NCI-H2081 treated with DMSO at 0.1 percent for 48 hours (cell line): ENCODE data around the gene GLI2.

Experiments used
- DNase-seq: peaks from one replicate; lab custom pipeline; 2025; lab: John Stamatoyannopoulos, UW

Gene GLI2

GRCh38 chr2:120770641-120771040 is 35.0 kb downstream of the GLI2 start:
- no peak for DNase-seq

- no peak for DNase-seq
Measured at GRCh38 chr2:120771111-120771780, 35.6 kb downstream of the GLI2 start.

- no peak for DNase-seq
Measured at GRCh38 chr2:120771781-120772208, 36.1 kb downstream of the GLI2 start.

- no peak for DNase-seq
Measured at GRCh38 chr2:120772261-120772660, 36.6 kb downstream of the GLI2 start.

- no peak for DNase-seq
Measured at GRCh38 chr2:120773186-120773800, 37.6 kb downstream of the GLI2 start.

GRCh38 chr2:120774557-120775160 is 39.0 kb downstream of the GLI2 start:
- no peak for DNase-seq

- no peak for DNase-seq
Measured at GRCh38 chr2:120775194-120775593, 39.5 kb downstream of the GLI2 start.

GRCh38 chr2:120775801-120776589 is 40.3 kb downstream of the GLI2 start:
- DNase-seq: no peak

GRCh38 chr2:120776649-120777048 is 41.0 kb downstream of the GLI2 start:
- DNase-seq: no peak

- DNase-seq: no peak
Measured at GRCh38 chr2:120777170-120777751, 41.6 kb downstream of the GLI2 start.

GRCh38 chr2:120777787-120778186 is 42.1 kb downstream of the GLI2 start:
- DNase-seq: no peak

- no peak for DNase-seq
Measured at GRCh38 chr2:120778244-120778643, 42.6 kb downstream of the GLI2 start.

- no peak for DNase-seq
Measured at GRCh38 chr2:120779781-120780283, 44.2 kb downstream of the GLI2 start.

GRCh38 chr2:120780402-120780801 is 44.7 kb downstream of the GLI2 start:
- DNase-seq: no peak

GRCh38 chr2:120783371-120783791 is 47.7 kb downstream of the GLI2 start:
- no peak for DNase-seq

- DNase-seq: no peak
Measured at GRCh38 chr2:120783969-120784372, 48.3 kb downstream of the GLI2 start.
